ENCODE data around the gene ZNF827. TPM values are rescaled to one million over a fixed set of nuclear protein-coding genes. Genes with fewer than 3 reads are reported as not detected.
A peak's percentile ranks its signal among the peaks of the same experiment; 100 is the strongest.

The ZNF827 gene
- total RNA-seq, 1 donor from 2014 or later: 27.2 TPM

DNA sequence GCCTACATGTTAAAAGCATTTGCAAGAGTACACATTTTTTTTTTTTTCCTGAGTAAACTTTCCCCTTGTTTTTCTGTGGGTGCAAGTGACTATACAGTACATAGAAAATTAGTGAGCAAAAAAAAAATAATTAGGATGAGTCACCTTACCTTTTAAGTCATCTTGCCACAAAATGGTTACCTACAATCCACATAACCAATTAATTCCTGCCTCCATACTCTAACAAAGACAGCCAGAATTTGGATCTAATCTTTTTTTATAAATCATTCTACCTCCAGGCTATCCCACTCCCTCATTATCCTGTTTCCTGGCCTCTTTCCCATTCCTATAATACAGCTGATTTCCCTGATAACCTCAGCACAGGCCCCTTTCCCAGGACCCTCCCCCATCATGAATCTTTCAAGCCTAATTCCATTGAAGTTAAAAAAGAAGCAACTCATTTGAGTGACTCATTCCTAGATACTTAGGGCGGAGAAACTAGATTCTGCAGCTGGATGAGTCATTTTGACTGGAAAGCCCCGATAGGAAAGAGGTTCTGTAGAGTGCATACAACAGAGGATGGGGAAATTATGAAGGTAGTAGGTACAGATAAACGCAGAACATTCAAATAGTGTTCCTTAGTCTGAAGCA, 130.5 kb downstream of the ZNF827 start:
- CTCF ChIA-PET: no interaction called here
- intact Hi-C loops (cut with micrococcal nuclease): no loop called here
- POLR2A ChIA-PET: no interaction called here
- no peak for DNase-seq
- peaks cover 52% of the 10 kb centered on the region for H3K36me3 Mint-ChIP-seq (ENCODE audit: low read depth)
- H3K27ac Mint-ChIP-seq: peak overlapping the region; percentile 57
- TF ChIP-seq, protein P1, sequence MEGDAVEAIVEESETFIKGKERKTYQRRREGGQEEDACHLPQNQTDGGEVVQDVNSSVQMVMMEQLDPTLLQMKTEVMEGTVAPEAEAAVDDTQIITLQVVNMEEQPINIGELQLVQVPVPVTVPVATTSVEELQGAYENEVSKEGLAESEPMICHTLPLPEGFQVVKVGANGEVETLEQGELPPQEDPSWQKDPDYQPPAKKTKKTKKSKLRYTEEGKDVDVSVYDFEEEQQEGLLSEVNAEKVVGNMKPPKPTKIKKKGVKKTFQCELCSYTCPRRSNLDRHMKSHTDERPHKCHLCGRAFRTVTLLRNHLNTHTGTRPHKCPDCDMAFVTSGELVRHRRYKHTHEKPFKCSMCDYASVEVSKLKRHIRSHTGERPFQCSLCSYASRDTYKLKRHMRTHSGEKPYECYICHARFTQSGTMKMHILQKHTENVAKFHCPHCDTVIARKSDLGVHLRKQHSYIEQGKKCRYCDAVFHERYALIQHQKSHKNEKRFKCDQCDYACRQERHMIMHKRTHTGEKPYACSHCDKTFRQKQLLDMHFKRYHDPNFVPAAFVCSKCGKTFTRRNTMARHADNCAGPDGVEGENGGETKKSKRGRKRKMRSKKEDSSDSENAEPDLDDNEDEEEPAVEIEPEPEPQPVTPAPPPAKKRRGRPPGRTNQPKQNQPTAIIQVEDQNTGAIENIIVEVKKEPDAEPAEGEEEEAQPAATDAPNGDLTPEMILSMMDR (IDR thresholded peaks at IDR 0.05): no peak
- H3K4me1 Mint-ChIP-seq: peaks cover 11% of the 10 kb centered on the region
- H3K4me3 Mint-ChIP-seq: peak overlapping the region; percentile 48
- peak; percentile 40 for ATAC-seq (ENCODE audit: low read depth)
- H3K27me3 Mint-ChIP-seq: no peaks in the 10 kb centered on the region
- peaks cover 10% of the 10 kb centered on the region for H3K9me3 Mint-ChIP-seq

DNA sequence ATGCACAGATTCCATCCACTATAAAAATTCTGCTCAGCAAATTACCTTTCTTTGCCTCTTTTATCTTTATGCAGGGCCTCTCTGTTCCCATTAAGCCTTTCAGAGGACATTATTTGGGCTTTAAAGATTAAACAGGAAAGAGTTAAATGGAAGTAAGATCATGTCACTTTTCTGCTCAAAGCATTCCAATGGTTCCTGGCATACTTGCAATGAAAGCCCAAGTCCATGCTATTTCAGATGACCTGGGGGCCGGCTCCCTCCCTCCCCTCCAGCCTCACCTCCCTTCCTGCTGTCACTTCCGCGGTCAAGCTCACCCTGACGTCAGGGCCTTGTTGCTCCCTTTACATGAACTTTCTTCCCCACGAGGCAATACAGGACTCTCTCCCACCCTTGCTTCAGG, 133.1 kb downstream of the ZNF827 start:
- Mint-ChIP-seq H3K4me3 (no peak overlapping the region), H3K4me1 (peaks cover 11% of the 10 kb centered on the region), H3K27me3 (no peaks in the 10 kb centered on the region), H3K27ac (no peak overlapping the region), H3K36me3 (ENCODE audit: low read depth) (peaks cover 36% of the 10 kb centered on the region), H3K9me3 (peaks cover 6% of the 10 kb centered on the region)
- ChIA-PET CTCF (no interaction called here), POLR2A (no interaction called here)
- TF ChIP-seq, protein P1 (IDR thresholded peaks at IDR 0.05): no peak
- no peak for ATAC-seq (ENCODE audit: low read depth)
- intact Hi-C loops (cut with micrococcal nuclease): no loop called here
- no peak for DNase-seq

DNA sequence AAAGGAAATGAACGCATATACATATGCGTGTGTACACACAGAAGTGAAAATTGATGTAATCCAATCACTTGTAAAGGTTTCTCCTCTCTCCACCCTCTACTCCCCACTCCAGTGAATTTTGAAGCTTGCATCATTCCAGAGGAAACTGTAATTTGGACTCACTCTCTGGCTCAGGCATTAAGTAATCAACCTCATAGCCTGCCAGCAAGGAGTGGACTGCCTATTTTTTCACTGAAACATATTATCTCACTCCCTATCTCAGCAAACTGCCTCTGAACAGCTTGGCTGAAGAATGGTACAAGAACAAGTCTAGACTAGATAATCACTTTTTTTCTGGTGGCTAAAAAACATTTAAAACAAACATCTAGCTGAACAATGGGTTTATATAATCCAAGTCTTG, 134.5 kb downstream of the ZNF827 start:
- Mint-ChIP-seq H3K27me3 (no peaks in the 10 kb centered on the region), H3K27ac (no peak overlapping the region)
- POLR2A ChIA-PET: no interaction called here

DNA sequence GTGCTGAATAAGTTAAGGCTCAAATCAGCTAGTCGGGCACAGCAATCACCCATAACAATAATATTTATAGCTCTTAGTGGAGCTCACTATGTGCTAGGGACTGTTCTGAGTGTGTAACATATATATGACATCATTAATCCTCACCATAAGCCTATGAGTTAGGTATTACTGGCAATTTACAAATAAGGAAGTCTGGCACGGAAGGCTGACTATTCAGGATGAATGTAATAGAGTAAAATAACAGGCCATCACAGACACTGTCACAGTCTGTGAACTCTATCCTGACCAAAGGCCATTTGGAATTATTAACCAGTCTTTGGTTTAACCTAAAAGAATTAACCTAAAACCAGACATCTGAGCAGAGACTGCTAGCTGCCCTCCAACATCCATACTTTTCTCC, 139.4 kb downstream of the ZNF827 start:
- TF ChIP-seq, protein P1 (IDR thresholded peaks at IDR 0.05): no peak
- POLR2A ChIA-PET: no interaction called here
- Mint-ChIP-seq H3K36me3 (ENCODE audit: low read depth) (peaks cover 29% of the 10 kb centered on the region), H3K9me3 (no peaks in the 10 kb centered on the region), H3K4me3 (no peak overlapping the region), H3K4me1 (no peaks in the 10 kb centered on the region), H3K27me3 (no peaks in the 10 kb centered on the region), H3K27ac (no peak overlapping the region)
- DNase-seq (no peak), ATAC-seq (ENCODE audit: low read depth) (no peak)
- intact Hi-C loops (cut with micrococcal nuclease): no loop called here
- CTCF ChIA-PET: no interaction called here

More for the DNA sequence above, 134.5 kb downstream of the ZNF827 start:
- intact Hi-C loops (cut with micrococcal nuclease): no loop called here
- Mint-ChIP-seq H3K9me3 (no peaks in the 10 kb centered on the region), H3K4me1 (peaks cover 11% of the 10 kb centered on the region), H3K36me3 (ENCODE audit: low read depth) (peaks cover 25% of the 10 kb centered on the region), H3K4me3 (no peak overlapping the region)
- DNase-seq (no peak), ATAC-seq (ENCODE audit: low read depth) (no peak)
- TF ChIP-seq, protein P1 (IDR thresholded peaks at IDR 0.05): no peak
- CTCF ChIA-PET: no interaction called here

DNA sequence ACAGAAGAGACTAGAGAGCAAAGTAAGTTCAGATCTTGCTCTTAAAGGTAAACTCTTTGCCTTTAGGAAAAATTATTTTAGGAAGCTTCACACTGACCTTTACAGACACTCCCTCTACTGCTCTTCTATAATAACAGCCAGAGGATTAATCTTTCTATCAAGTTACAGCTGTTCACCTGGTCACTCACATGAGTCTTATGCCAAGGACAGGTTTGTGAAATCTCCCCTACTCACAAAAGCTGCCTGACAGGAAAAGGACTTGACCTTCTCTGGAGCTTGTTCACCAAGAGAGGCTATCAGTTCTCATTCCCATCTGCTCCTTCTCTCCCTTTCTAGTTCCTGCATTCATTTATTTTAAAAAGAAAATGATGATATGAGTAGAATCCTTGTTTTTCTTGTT, 141.3 kb downstream of the ZNF827 start:
- Mint-ChIP-seq H3K27ac (no peak overlapping the region), H3K36me3 (ENCODE audit: low read depth) (peaks cover 35% of the 10 kb centered on the region), H3K4me3 (no peak overlapping the region), H3K9me3 (no peaks in the 10 kb centered on the region), H3K4me1 (no peaks in the 10 kb centered on the region), H3K27me3 (no peaks in the 10 kb centered on the region)
- POLR2A ChIA-PET: no interaction called here
- intact Hi-C loops (cut with micrococcal nuclease): no loop called here
- DNase-seq (no peak), ATAC-seq (ENCODE audit: low read depth) (no peak)
- TF ChIP-seq, protein P1 (IDR thresholded peaks at IDR 0.05): no peak
- CTCF ChIA-PET: no interaction called here

Data from activated B cell treated with CpG ODN at 0.5 μM for 24 hours (primary cell).